ENCODE measurements around the gene ZNF678.

Gene ZNF678

DNA sequence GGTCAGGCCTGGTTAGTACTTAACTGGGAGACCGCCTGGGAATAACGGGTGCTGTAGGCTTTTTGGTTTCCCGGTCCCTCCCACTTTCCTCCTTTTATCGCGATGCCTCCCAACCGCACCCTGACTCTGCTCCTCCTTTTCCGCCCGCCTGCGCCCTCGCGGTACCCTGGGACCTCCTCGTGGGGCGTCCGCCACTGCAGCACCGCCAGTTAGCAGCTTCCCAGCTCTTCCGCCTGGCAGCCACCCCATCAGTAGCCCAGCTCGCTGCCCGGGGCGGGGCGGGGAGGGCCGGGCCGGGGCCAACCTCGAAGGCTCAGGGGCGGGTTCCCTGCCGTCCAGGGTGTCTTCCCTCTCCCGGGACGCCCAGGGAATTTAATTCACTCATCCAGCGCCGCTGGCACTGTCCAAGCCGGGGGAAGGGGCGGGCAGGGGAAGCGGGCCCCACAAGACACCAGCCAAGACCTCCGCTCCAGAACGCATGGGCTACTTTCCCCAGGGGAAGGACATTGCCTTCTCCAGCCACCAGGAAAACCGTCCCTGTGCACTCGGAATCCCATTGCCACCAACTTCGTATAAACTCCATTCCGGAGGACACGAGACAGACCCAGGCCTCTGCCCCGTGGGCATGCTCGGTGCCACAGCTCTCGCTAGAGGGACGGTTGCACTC lies 2.0 kb upstream of the ZNF678 start:
- TF ChIP-seq, protein P1, sequence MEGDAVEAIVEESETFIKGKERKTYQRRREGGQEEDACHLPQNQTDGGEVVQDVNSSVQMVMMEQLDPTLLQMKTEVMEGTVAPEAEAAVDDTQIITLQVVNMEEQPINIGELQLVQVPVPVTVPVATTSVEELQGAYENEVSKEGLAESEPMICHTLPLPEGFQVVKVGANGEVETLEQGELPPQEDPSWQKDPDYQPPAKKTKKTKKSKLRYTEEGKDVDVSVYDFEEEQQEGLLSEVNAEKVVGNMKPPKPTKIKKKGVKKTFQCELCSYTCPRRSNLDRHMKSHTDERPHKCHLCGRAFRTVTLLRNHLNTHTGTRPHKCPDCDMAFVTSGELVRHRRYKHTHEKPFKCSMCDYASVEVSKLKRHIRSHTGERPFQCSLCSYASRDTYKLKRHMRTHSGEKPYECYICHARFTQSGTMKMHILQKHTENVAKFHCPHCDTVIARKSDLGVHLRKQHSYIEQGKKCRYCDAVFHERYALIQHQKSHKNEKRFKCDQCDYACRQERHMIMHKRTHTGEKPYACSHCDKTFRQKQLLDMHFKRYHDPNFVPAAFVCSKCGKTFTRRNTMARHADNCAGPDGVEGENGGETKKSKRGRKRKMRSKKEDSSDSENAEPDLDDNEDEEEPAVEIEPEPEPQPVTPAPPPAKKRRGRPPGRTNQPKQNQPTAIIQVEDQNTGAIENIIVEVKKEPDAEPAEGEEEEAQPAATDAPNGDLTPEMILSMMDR (IDR thresholded peaks at IDR 0.05; ENCODE audit: control insufficient read depth, insufficient read depth, low read depth, low read length, missing control alignments): no peak
- DNase-seq (ENCODE audit: low read depth): no peak
- no peak overlapping the region for H3K4me3 ChIP-seq (ENCODE audit: control insufficient read depth, low read depth, low read length)

DNA sequence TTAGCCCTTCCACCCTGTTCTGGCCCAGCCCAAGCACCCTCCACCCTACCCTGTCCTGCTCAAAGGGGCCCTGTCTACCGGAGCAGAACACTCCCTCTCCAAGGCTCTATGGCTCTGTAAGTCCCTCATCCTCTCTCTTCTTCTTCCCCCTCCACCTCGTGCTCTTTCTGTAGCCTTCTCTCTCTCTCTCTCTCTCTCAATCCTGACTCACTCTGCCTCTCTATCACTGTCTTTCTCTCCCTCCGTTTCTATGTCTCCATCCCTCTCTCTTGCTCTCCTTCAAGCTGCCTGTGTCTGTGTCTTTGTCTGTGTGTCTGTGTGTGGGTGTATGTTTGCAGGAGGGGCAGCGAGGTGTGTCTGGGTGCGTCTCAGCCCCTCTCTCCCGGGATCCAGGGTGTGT lies 1.3 kb upstream of the ZNF678 start:
- DNase-seq (ENCODE audit: low read depth): no peak
- TF ChIP-seq, protein P1 (IDR thresholded peaks at IDR 0.05; ENCODE audit: control insufficient read depth, insufficient read depth, low read depth, low read length, missing control alignments): no peak

DNA sequence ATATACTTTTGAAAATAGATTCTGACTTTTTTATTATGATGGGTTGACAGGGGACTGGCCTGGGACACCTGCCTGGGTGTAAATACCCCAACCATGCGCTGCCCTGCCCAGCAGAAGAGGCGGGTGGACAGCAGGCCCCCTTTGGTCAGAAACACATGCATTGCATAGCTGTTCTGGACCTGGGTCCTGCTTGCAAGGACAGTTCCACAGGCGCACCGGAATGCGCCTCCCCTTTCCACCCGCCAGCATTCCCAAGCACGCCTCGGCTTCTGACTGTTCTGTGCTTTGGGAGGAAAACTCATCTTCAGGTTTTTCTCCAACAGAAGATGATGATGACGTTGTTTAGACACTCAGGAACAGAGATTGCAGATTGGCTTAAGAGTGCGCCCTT lies 428 bp upstream of the ZNF678 start:
- no peak overlapping the region for H3K4me3 ChIP-seq (ENCODE audit: control insufficient read depth, low read depth, low read length)
- TF ChIP-seq, protein P1 (IDR thresholded peaks at IDR 0.05; ENCODE audit: control insufficient read depth, insufficient read depth, low read depth, low read length, missing control alignments): no peak
- no peak for DNase-seq (ENCODE audit: low read depth)

More for the DNA sequence above, 1.3 kb upstream of the ZNF678 start:
- H3K4me3 ChIP-seq (ENCODE audit: control insufficient read depth, low read depth, low read length): no peak overlapping the region

DNA sequence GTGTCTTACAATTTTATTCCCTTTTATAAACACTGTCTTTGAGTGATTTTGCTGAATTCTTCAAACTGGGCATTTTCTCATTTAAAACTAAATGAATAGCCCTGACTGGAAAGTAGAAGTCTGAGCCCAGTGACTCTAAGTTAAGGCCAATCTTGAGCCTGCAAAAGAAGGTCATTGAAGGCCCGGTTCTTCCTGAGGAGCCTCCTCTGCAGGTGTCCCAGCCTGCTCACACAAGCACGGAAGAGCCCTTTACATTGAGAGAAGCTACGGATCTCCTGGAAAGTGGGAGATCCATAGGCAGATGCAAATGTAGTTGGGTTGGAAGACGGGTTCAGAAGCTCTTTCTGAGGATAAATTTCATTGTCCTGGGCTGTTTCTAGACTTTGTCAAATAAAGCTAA lies 3.9 kb downstream of the ZNF678 start:
- TF ChIP-seq, protein P1 (IDR thresholded peaks at IDR 0.05; ENCODE audit: control insufficient read depth, insufficient read depth, low read depth, low read length, missing control alignments): no peak
- H3K4me3 ChIP-seq (ENCODE audit: control insufficient read depth, low read depth, low read length): no peak overlapping the region
- no peak for DNase-seq (ENCODE audit: low read depth)

DNA sequence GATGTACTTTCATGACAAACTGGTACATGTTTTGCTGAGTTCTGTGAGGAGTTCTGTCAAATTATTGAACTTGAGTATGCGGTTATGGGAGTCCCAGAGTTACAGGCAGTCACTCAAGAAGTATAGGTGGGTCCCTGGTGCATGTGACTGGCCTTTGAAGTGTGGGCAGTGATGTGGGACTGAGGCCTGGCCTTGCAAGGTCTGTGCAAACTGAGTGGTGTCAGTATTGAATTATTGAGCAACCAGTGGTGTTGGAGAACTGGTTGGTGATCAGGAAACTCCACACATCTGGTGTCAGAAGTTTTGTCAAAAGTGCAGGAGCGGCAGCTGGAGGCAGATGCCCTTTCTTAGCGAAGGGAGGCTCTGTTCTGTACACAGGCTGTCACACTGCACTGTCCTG lies 5.2 kb downstream of the ZNF678 start:
- DNase-seq (ENCODE audit: low read depth): no peak
- H3K4me3 ChIP-seq (ENCODE audit: control insufficient read depth, low read depth, low read length): no peak overlapping the region
- TF ChIP-seq, protein P1 (IDR thresholded peaks at IDR 0.05; ENCODE audit: control insufficient read depth, insufficient read depth, low read depth, low read length, missing control alignments): no peak

DNA sequence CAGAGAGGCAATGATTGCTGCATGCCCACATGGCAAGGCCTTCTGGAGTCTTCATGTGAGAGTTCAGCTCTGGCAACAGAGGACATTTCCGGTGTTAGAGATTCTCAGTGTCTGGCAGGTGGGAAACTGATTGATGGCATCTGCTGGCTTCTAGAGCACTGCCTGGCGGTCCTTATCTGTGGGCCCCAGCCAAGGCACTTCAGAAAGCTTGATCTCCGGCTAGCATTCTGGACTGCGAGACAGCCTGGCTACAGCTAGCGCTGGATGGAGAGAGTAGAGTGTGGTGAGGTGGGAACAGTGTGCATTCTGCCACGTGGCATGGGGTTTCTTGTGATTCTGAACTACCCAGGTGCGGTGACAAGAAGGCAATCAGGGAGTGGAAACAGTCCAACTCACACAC lies 9.4 kb downstream of the ZNF678 start:
- TF ChIP-seq, protein P1 (IDR thresholded peaks at IDR 0.05; ENCODE audit: control insufficient read depth, insufficient read depth, low read depth, low read length, missing control alignments): no peak
- no peak for DNase-seq (ENCODE audit: low read depth)
- H3K4me3 ChIP-seq (ENCODE audit: control insufficient read depth, low read depth, low read length): no peak overlapping the region
